CD4-positive, CD25-positive, alpha-beta regulatory T cell (primary cell): ENCODE results near the gene CST9. TPM values are rescaled to one million over a fixed set of nuclear protein-coding genes. Genes with fewer than 3 reads are reported as not detected.
A peak's percentile ranks its signal among the peaks of the same experiment; 100 is the strongest.

Source experiments
- ATAC-seq, 2 donors: fragments of 150-1000 bp; cut with Tn5 transposase; one replicate each; pipeline ENCODE4 v1.10.0; 2021; ENCODE audit warnings: low read depth in 2 of 2, moderate number of reproducible peaks in 2 of 2, moderate library complexity in 1 of 2
- DNase-seq, 3 donors: peaks; one replicate each; pipeline versions ENCODE4 v3.0.0 to v3.0.0-alpha.2; 2012 to 2022; ENCODE audit warnings: mixed read lengths in 1 of 3
- H3K27ac ChIP-seq: one replicate; pipeline ENCODE4 v1.7.0; 2013; ENCODE audit warnings: mild to moderate bottlenecking, low read length; ENCODE audit not compliant: insufficient read depth, poor library complexity, severe bottlenecking
- H3K27me3 ChIP-seq: one replicate; pipeline ENCODE4 v1.7.0; 2013; ENCODE audit warnings: low read length; ENCODE audit not compliant: control insufficient read depth, insufficient read depth
- H3K36me3 ChIP-seq: one replicate; pipeline ENCODE4 v1.7.0; 2013; ENCODE audit warnings: mild to moderate bottlenecking, low read length, moderate library complexity; ENCODE audit not compliant: control insufficient read depth, insufficient read depth
- H3K4me1 ChIP-seq: 2 replicates; pipeline ENCODE4 v1.7.0; 2013; ENCODE audit warnings: mild to moderate bottlenecking, low read length; ENCODE audit not compliant: insufficient read depth, control insufficient read depth, poor library complexity, severe bottlenecking
- H3K4me3 ChIP-seq: one replicate; pipeline ENCODE4 v1.7.0; 2013; ENCODE audit warnings: low read depth, mild to moderate bottlenecking, low read length, moderate library complexity
- H3K9me3 ChIP-seq, 2 experiments: 1 replicate in 1 of 2; 2 replicates in 1 of 2; pipeline ENCODE4 v1.7.0; 2013; ENCODE audit warnings: low read length in 2 of 2, mild to moderate bottlenecking in 1 of 2, moderate library complexity in 1 of 2; ENCODE audit not compliant: control insufficient read depth in 2 of 2
- H3K27ac Mint-ChIP-seq, 3 donors: one replicate each; pipeline ENCODE4 v1.8.0; 2020 to 2022; ENCODE audit warnings: mild to moderate bottlenecking in 3 of 3, mixed read lengths in 3 of 3, moderate library complexity in 2 of 3
- H3K27me3 Mint-ChIP-seq: one replicate; pipeline ENCODE4 v1.8.0; 2022; ENCODE audit warnings: mild to moderate bottlenecking, mixed read lengths
- H3K36me3 Mint-ChIP-seq: one replicate; pipeline ENCODE4 v1.8.0; 2020; ENCODE audit warnings: mixed read lengths
- H3K4me1 Mint-ChIP-seq, 4 donors: one replicate each; pipeline ENCODE4 v1.8.0; 2020 to 2022; ENCODE audit warnings: mixed read lengths in 4 of 4, mild to moderate bottlenecking in 1 of 4
- H3K4me3 Mint-ChIP-seq, 4 donors: one replicate each; pipeline ENCODE4 v1.8.0; 2020 to 2022; ENCODE audit warnings: mild to moderate bottlenecking in 4 of 4, mixed read lengths in 4 of 4, moderate library complexity in 3 of 4
- H3K9me3 Mint-ChIP-seq, 7 donors: one replicate each; pipeline ENCODE4 v1.8.0; 2020 to 2022; ENCODE audit warnings: mixed read lengths in 7 of 7, mild to moderate bottlenecking in 3 of 7, moderate library complexity in 2 of 7
- polyA plus RNA-seq, 4 donors: library from polyadenylated mRNA; unstranded; fragments of 300-500 nt; fragmentation: Illumina TruSeq; gene quantifications; one replicate each; pipeline ENCODE4 v1.2.3, GENCODE V29; 2021
- total RNA-seq: library from RNA; stranded (reverse); gene quantifications from one replicate; pipeline ENCODE4 v1.2.3, GENCODE V29; 2022

CST9 gene
- total and polyA plus RNA-seq, 5 donors from 2014 or later: not detected

GRCh38 chr20:23631226-23631822 lies 25.6 kb upstream of the CST9 start:
- ATAC-seq: no peak
- no peak overlapping the region for H3K27ac ChIP-seq
- Mint-ChIP-seq H3K9me3 (peaks cover 0 to 2% (median 0%) of the 10 kb centered on the region in 7 donors), H3K27me3 (peaks cover 17% of the 10 kb centered on the region), H3K36me3 (no peaks in the 10 kb centered on the region), H3K4me3 (no peak overlapping the region), H3K27ac (no peak overlapping the region), H3K4me1 (no peaks in the 10 kb centered on the region)
- no peak overlapping the region for H3K4me3 ChIP-seq
- H3K36me3 ChIP-seq: no peaks in the 10 kb centered on the region
- no peaks in the 10 kb centered on the region for H3K27me3 ChIP-seq
- no peaks in the 10 kb centered on the region for H3K4me1 ChIP-seq
- no peak for DNase-seq
- H3K9me3 ChIP-seq: no peaks in the 10 kb centered on the region

GRCh38 chr20:23630392-23630849 lies 24.7 kb upstream of the CST9 start:
- Histone ChIP-seq H3K4me3 (no peak overlapping the region), H3K9me3 (no peaks in the 10 kb centered on the region), H3K27ac (no peak overlapping the region), H3K27me3 (no peaks in the 10 kb centered on the region), H3K36me3 (no peaks in the 10 kb centered on the region), H3K4me1 (no peaks in the 10 kb centered on the region)
- H3K36me3 Mint-ChIP-seq: no peaks in the 10 kb centered on the region
- no peaks in the 10 kb centered on the region for H3K4me1 Mint-ChIP-seq
- no peak for ATAC-seq
- peaks cover 16% of the 10 kb centered on the region for H3K27me3 Mint-ChIP-seq
- no peak for DNase-seq
- peaks cover 0 to 2% (median 0%) of the 10 kb centered on the region in 7 donors for H3K9me3 Mint-ChIP-seq
- no peak overlapping the region for H3K27ac Mint-ChIP-seq
- H3K4me3 Mint-ChIP-seq: no peak overlapping the region

- Histone ChIP-seq H3K4me1 (no peaks in the 10 kb centered on the region), H3K27me3 (no peaks in the 10 kb centered on the region), H3K9me3 (no peaks in the 10 kb centered on the region), H3K36me3 (no peaks in the 10 kb centered on the region), H3K4me3 (no peak overlapping the region), H3K27ac (no peak overlapping the region)
- ATAC-seq (no peak), DNase-seq (no peak)
- Mint-ChIP-seq H3K4me3 (no peak overlapping the region), H3K9me3 (peaks cover 0 to 2% (median 0%) of the 10 kb centered on the region in 7 donors), H3K36me3 (no peaks in the 10 kb centered on the region), H3K27me3 (peaks cover 17% of the 10 kb centered on the region), H3K4me1 (no peaks in the 10 kb centered on the region), H3K27ac (no peak overlapping the region)
These were observed 24.1 kb upstream of the CST9 start for GRCh38 chr20:23629542-23630391.

- no peaks in the 10 kb centered on the region for H3K36me3 ChIP-seq
- no peaks in the 10 kb centered on the region for H3K9me3 ChIP-seq
- no peak overlapping the region for H3K4me3 ChIP-seq
- Mint-ChIP-seq H3K36me3 (no peaks in the 10 kb centered on the region), H3K4me3 (no peak overlapping the region), H3K4me1 (no peaks in the 10 kb centered on the region), H3K27ac (no peak overlapping the region), H3K27me3 (peaks cover 17% of the 10 kb centered on the region), H3K9me3 (peaks cover 0 to 3% (median 0%) of the 10 kb centered on the region in 7 donors)
- H3K4me1 ChIP-seq: no peaks in the 10 kb centered on the region
- H3K27ac ChIP-seq: no peak overlapping the region
- ATAC-seq (no peak), DNase-seq (no peak)
- H3K27me3 ChIP-seq: peaks cover 2% of the 10 kb centered on the region
These were observed 23.4 kb upstream of the CST9 start for GRCh38 chr20:23629017-23629541.

- peaks cover 13% of the 10 kb centered on the region for H3K27me3 Mint-ChIP-seq
- Histone ChIP-seq H3K4me3 (no peak overlapping the region), H3K36me3 (no peaks in the 10 kb centered on the region), H3K9me3 (no peaks in the 10 kb centered on the region), H3K27me3 (peaks cover 5% of the 10 kb centered on the region), H3K27ac (no peak overlapping the region), H3K4me1 (no peaks in the 10 kb centered on the region)
- no peak for ATAC-seq
- H3K4me3 Mint-ChIP-seq: no peak overlapping the region
- H3K27ac Mint-ChIP-seq: no peak overlapping the region
- H3K4me1 Mint-ChIP-seq: no peaks in the 10 kb centered on the region
- peaks cover 0 to 4% (median 0%) of the 10 kb centered on the region in 7 donors for H3K9me3 Mint-ChIP-seq
- DNase-seq: no peak
- no peaks in the 10 kb centered on the region for H3K36me3 Mint-ChIP-seq
These were observed 22.8 kb upstream of the CST9 start for GRCh38 chr20:23628402-23629016.

- H3K4me1 ChIP-seq: no peaks in the 10 kb centered on the region
- H3K27ac Mint-ChIP-seq: no peak overlapping the region
These were observed 21.8 kb upstream of the CST9 start for GRCh38 chr20:23627501-23627900.

GRCh38 chr20:23626040-23626620 lies 20.4 kb upstream of the CST9 start:
- H3K4me1 ChIP-seq: no peaks in the 10 kb centered on the region
- no peaks in the 10 kb centered on the region for H3K36me3 ChIP-seq
- H3K4me1 Mint-ChIP-seq: peaks cover 0 to 4% (median 0%) of the 10 kb centered on the region in 4 donors
- H3K9me3 Mint-ChIP-seq: peaks cover 0 to 4% (median 0%) of the 10 kb centered on the region in 7 donors
- no peaks in the 10 kb centered on the region for H3K36me3 Mint-ChIP-seq
- ATAC-seq (no peak), DNase-seq (peak in 1 of 3 donors; percentile 20)
- no peak overlapping the region for H3K4me3 Mint-ChIP-seq
- no peak overlapping the region for H3K27ac Mint-ChIP-seq
- H3K27ac ChIP-seq: no peak overlapping the region
- H3K4me3 ChIP-seq: no peak overlapping the region
- H3K9me3 ChIP-seq: no peaks in the 10 kb centered on the region
- peaks cover 5% of the 10 kb centered on the region for H3K27me3 ChIP-seq
- peaks cover 13% of the 10 kb centered on the region for H3K27me3 Mint-ChIP-seq

More at GRCh38 chr20:23627501-23627900, 21.8 kb upstream of the CST9 start:
- Histone ChIP-seq H3K27ac (no peak overlapping the region), H3K27me3 (peaks cover 5% of the 10 kb centered on the region), H3K4me3 (no peak overlapping the region), H3K36me3 (no peaks in the 10 kb centered on the region), H3K9me3 (no peaks in the 10 kb centered on the region)
- Mint-ChIP-seq H3K36me3 (no peaks in the 10 kb centered on the region), H3K9me3 (peaks cover 0 to 4% (median 0%) of the 10 kb centered on the region in 7 donors), H3K27me3 (peaks cover 13% of the 10 kb centered on the region), H3K4me3 (no peak overlapping the region), H3K4me1 (peaks cover 0 to 4% (median 0%) of the 10 kb centered on the region in 4 donors)
- ATAC-seq (no peak), DNase-seq (no peak)
